ENCODE measurements around the gene RAD54L. TPM values are rescaled to one million over a fixed set of nuclear protein-coding genes. Genes with fewer than 3 reads are reported as not detected.

RAD54L gene
- total RNA-seq, 6 experiments from 2014 or later = 3.8 to 10.9 (median 8.3) TPM

- no peak for TF ChIP-seq CTCF (IDR thresholded peaks at IDR 0.05)
- peak overlapping the region; percentile 92 for H3K27ac Mint-ChIP-seq
- H3K36me3 Mint-ChIP-seq (ENCODE audit: low read depth) = peaks cover 34% of the 10 kb centered on the region
- no peak overlapping the region for H3K4me3 Mint-ChIP-seq
- H3K9me3 Mint-ChIP-seq = no peaks in the 10 kb centered on the region
- H3K27me3 Mint-ChIP-seq (ENCODE audit: insufficient read depth) = peaks cover 2% of the 10 kb centered on the region; the same call in 1 of the 2 replicates
- no peak for DNase-seq
- peaks cover 35% of the 10 kb centered on the region for H3K4me1 Mint-ChIP-seq (ENCODE audit: low read depth)
Observed at GRCh38 chr1:46289976-46290375, 42.4 kb downstream of the RAD54L start.

- no peak for TF ChIP-seq CTCF (IDR thresholded peaks at IDR 0.05)
- Mint-ChIP-seq H3K27ac (no peak overlapping the region), H3K9me3 (no peaks in the 10 kb centered on the region), H3K4me1 (ENCODE audit: low read depth) (peaks cover 20% of the 10 kb centered on the region), H3K36me3 (ENCODE audit: low read depth) (peaks cover 40% of the 10 kb centered on the region), H3K27me3 (ENCODE audit: insufficient read depth) (no peaks in the 10 kb centered on the region; the same call in 1 of the 2 replicates), H3K4me3 (no peak overlapping the region)
- no peak for DNase-seq
Observed at GRCh38 chr1:46295306-46295705, 47.7 kb downstream of the RAD54L start.

GRCh38 chr1:46298387-46298786 is 50.8 kb downstream of the RAD54L start:
- Mint-ChIP-seq H3K27ac (peak overlapping the region; percentile 27), H3K4me1 (ENCODE audit: low read depth) (peaks cover 32% of the 10 kb centered on the region), H3K4me3 (no peak overlapping the region), H3K9me3 (no peaks in the 10 kb centered on the region), H3K36me3 (ENCODE audit: low read depth) (peaks cover 37% of the 10 kb centered on the region), H3K27me3 (ENCODE audit: insufficient read depth) (peaks cover 2% of the 10 kb centered on the region)
- DNase-seq = no peak
- TF ChIP-seq CTCF (IDR thresholded peaks at IDR 0.05) = no peak

GRCh38 chr1:46300673-46301405 is 53.3 kb downstream of the RAD54L start:
- no peak for DNase-seq
- Mint-ChIP-seq H3K27ac (peak overlapping the region; percentile 98), H3K4me3 (peak overlapping the region; percentile 98), H3K9me3 (no peaks in the 10 kb centered on the region), H3K36me3 (ENCODE audit: low read depth) (peaks cover 33% of the 10 kb centered on the region), H3K4me1 (ENCODE audit: low read depth) (peaks cover 37% of the 10 kb centered on the region), H3K27me3 (ENCODE audit: insufficient read depth) (peaks cover 2% of the 10 kb centered on the region)
- no peak for TF ChIP-seq CTCF (IDR thresholded peaks at IDR 0.05)

- peaks cover 31% of the 10 kb centered on the region for H3K36me3 Mint-ChIP-seq (ENCODE audit: low read depth)
- no peak for DNase-seq
Observed at GRCh38 chr1:46301406-46301807, 53.8 kb downstream of the RAD54L start.

More at GRCh38 chr1:46301406-46301807, 53.8 kb downstream of the RAD54L start:
- Mint-ChIP-seq H3K9me3 (no peaks in the 10 kb centered on the region), H3K4me3 (peak overlapping the region; percentile 98), H3K27me3 (ENCODE audit: insufficient read depth) (peaks cover 2% of the 10 kb centered on the region), H3K4me1 (ENCODE audit: low read depth) (peaks cover 43% of the 10 kb centered on the region), H3K27ac (peak overlapping the region; percentile 98)
- TF ChIP-seq CTCF (IDR thresholded peaks at IDR 0.05) = no peak
